Measurements from ENCODE around the gene RAB10.

The RAB10 gene

GRCh38 chr2:26184555-26185303 is 150.8 kb downstream of the RAB10 start:
- DNase-seq, result peak; percentile 80

- DNase-seq, result no peak
Measured at GRCh38 chr2:26185304-26185928, 151.5 kb downstream of the RAB10 start.

- no peak for DNase-seq
Measured at GRCh38 chr2:26185954-26186770, 152.3 kb downstream of the RAB10 start.

All from stimulated activated CD4-positive, alpha-beta T cell treated with anti-CD3 and anti-CD28 coated beads, Interleukin-12 subunit alpha, Interleukin-12 subunit beta, amount 100 ng/mL, for 4 hours (primary cell).